Measurements from ENCODE around the gene SMAD4. TPM values are rescaled to one million over a fixed set of nuclear protein-coding genes. Genes with fewer than 3 reads are reported as not detected.
A peak's percentile ranks its signal among the peaks of the same experiment; 100 is the strongest.

The SMAD4 gene
- total RNA-seq, 1 donor from 2014 or later, result 118 TPM

DNA sequence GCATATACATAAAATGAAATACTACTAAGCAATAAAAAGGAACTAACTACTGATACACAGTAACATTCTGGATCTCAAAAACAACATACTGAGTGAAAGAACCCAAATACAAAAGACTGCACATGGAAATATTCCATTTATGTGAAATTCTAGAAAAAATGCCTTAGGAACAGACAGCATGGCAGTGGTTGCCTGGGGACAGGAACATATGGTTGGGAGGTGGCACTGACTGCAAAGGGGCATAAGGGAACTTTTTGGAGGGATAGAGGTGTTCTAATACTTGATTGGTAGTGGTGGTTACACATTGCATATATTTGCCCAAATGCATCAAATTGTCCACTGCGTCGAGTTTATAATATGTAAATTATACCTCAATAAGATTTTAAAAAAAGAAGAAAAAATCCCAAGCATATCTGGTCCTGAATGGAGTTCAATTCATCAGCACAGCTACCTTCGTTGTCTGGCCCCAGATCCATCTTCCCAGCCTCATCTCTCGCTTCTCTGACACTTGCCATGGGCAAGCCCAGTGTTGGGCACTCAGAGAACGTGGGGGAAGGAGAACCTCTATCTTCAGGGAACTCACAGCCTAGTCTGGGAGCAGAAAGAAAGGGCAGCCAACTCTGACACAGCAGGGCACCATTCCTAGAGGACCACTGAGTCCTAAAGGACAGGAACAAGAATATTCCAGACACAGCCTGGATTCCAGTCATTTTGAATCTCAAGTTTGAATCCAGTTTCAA lies 8.6 kb upstream of the SMAD4 start:
- no peak for DNase-seq (ENCODE audit: low spot score)

DNA sequence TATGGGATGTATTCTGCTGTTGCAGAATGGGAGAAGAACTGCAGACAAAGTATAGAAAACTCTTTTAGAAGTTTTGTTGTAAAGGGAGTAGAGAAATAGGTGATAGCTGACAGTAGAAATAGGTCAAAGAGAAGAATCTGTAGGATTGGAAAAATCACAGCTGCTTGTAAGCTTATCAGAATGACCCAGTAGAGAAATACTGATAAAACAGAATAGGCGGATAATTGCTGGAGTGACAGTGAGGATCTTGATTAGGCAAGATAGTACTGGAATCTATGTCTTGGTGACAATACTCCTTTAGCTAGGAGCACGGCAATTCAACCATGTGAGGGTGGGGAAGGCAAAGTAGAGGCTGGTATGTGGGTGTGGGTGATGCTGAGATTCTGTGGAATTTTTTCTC lies 4.5 kb upstream of the SMAD4 start:
- no peak for DNase-seq (ENCODE audit: low spot score)

DNA sequence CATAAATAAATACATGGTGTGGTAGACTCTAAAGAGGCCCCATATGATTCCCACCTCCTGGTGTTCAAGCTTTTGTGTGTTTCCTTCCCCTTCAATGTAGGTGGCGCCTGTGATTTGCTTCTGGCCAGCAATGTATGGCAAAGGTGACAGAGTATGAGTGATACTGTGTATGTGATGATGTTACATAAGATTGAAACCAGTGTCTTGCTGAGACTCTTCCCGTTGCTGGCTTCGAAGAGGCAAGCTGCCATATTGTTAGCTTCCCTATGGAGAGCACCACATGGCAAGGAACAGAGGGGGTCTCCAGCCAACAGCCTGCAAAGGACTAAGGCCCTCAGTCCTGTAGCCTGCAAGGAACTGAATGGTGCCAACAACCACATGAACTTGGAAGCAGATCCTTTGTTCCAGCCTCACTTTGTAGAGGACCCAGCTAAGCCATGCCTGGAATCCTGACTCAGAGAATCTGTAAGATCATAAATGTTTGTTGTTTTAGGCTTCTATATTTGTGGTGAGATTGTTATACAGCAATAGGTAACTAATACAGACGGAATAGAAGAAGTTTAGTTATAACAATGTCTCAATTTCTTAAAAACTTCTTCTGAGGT lies 1.7 kb upstream of the SMAD4 start:
- DNase-seq (ENCODE audit: low spot score), result no peak

DNA sequence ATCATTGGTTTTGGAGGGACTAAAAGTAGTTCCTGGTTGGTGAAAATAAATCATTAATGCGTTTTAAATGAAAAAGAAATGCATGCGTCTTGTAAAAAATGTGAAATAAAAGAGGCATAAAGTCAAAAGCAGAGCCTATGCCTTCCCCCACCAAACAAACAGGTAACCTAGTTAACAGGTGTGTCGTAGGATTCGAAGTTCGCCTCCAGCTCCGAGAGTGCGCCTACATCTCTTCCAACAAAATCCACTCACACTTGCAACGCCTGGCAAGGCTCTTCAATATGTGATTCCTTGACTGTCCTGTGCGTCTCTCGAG lies 677 bp upstream of the SMAD4 start:
- DNase-seq (ENCODE audit: low spot score), result no peak

DNA sequence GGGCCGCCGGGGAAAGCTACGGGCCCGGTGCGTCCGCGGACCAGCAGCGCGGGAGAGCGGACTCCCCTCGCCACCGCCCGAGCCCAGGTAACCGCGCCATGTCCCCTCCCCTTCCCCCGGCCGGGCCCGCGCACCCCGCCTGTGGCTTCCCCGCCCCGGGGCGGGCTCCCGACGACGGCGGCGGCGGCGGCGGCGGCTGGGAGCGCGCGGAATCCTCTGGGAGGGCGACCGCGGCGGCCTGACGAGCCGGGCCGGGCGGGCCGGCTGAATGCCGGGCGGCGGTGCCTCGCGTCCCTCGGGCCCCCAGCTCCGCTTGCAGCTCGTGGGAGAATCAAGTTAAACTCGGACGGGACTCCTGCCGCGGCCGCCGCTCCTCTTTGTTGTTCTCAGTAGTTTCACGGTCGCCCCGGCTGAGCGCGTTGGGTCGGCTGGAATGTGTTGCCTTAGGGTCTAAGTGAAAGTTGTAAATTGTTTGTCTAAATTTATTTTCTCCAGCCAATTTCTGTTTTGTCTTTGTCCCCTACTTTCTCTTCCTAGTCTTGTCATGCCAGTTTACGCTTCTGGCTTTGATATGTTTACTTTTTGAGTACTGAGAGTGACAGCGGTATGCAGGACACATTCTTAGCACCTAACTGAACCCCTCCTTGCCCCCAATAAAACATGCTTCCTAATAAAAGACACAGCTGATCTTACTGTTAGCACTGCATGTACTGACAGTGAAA lies 685 bp downstream of the SMAD4 start:
- peak; percentile 82 for DNase-seq (ENCODE audit: low spot score)

DNA sequence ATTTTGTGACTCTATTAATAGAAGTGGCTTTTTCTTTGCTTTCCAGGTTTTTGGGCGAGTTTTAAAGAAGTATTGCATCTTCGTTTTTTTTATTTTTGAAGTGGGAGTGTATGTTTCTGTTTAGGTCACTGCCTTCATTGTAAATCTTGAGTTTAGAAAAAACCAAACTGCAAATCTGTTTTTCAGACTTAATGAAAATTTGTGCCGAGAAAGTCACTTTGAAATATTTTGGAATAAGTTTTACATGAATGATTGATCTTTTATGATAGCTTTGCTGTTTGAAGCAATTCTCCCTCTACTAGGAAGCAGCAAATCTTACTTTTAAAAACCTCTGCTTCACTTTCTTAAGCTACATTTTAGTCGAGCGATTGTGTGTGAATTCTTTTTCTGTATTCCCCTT lies 2.2 kb downstream of the SMAD4 start:
- DNase-seq (ENCODE audit: low spot score), result no peak

DNA sequence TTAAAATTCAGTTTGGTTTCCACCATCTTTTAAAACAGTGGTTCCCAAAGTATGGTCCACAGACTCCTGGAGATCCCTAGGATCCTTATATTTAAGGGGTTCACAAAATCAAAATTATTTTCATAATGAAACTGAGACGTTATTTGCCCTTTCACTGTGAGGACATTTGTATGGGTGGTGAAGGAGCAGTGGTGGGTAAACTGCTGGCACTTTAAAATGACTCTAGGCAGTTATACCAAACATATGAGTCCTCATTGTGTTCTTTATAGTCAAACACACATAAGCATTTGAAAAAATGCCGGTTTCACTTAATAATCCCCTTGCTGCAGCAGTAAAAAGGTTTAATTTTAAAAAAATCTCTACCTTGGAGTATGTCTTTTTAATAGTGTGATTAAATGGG lies 7.2 kb downstream of the SMAD4 start:
- DNase-seq (ENCODE audit: low spot score), result no peak

DNA sequence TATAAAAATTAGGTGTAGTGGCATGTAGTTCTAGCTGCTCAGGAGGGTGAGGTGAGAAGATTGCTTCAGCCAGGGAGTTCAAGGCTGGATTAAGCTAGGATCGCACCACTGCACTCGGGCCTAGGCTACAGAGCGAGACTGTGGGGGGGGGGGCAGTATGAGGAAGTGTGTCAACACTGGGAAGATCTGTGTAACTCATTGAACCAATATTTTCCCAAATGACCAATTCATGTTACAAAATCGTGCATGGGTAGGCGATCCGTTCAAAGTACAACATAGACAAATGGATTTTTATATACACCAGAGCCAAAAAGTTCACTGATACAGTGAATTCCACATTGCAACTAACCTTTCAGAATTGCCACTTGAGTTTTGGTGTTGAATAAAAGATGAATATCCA lies 8.1 kb downstream of the SMAD4 start:
- DNase-seq (ENCODE audit: low spot score), result no peak

DNA sequence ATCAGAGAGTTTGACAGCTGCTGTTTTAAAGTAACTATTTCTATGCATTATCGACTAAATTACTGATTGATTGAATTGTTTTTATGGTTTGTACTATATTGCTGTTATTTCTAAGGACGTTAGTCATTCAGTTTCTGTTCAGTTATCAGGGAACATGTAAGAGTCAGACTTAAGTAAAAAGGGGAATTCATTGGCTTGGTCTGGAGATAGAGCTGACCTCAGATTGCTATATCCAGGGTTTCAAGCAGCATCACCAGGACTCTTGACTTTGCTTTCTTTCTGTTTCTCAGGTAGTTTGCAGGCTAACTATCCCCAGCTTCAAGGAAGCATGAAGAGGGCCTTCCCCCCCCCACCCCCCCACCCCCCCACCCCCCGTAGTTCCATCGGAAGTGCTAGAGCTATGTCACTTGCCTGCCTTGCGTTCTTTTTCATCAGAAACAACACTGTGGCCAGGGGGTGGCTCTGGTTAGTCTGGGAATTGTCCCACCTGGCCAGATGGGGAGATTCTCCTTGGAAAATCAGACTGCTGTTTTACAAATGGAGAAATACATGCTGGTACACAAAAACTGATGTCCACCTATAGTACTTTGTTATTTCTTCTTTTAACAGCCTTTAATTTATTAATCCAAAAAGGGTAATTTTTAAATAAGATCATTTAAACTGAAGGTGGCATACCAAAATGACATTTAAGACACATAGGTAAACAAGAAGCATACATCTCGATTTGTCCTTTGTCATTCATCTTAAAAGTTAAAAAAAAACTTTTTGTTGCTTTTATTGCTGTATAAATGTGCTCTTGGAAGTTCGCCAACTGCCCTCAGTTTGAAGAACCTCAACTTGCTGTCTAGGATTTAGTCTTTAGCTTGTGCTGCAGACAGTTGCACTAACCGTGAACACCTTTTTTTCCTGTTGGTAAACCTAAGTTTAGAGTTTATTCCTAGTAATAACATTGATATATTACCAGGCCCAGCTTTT lies 9.4 kb downstream of the SMAD4 start:
- DNase-seq (ENCODE audit: low spot score), result no peak

DNA sequence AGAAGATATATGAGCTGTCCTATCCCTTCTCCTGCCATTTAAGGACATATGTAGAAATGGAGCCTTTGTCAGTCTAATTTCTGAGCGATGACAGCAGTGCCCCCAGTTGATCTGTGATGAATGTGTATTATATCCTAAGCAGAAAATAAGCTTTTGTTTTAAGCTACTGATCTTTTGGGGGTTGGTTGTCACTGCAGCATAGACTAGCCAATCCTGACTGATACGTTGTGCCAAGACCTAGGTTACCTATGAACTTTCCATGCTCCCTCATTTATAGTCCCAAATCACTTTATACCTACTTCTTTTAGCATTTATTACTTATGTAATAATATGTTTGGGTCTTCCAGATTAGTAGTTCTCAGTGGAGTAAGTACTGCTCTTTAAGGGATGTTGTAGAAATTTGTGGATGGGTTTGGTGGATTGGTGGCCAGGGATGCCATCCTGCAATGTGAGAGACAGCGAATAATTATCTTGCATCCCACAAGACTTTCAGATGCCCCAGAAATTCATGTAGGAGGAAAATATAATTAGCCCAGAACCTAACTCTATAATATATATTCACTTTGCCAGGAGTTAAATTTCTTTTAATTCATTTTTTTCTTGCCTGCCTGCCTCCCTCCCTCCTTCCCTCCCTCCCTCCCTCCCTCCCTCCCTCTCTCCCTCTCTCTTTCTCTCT lies 11.8 kb downstream of the SMAD4 start:
- no peak for DNase-seq (ENCODE audit: low spot score)

DNA sequence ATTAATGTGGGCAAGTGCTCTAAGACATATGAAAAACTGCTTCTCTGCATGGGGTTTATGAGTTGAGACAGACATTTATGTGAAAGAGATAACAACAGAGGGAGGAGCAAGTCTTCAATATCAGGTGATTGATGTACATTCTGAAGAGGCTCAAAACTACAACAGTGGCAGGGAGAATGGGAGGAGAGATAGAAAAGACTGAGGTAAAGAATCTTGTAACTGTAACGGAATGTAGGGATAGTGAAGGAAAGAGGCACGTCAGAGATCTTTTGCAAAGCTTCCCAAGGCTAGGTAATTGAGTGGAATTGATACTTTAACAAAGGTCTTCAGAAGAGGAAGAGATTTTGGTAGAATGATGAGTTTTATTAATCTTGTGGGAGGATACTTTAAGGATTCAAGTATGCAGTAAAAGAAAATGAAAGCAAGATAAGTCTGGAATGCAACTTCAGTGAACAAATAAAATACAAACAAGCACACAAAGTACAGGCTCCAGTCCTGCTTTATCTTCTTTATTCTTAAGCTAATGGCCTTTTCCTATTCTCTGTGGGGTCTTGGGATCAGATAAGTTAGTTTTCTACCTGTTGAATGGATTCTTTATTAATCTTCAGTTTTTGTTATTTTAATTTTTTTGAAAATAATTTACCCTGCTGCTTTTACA lies 15.0 kb downstream of the SMAD4 start:
- no peak for DNase-seq (ENCODE audit: low spot score)

DNA sequence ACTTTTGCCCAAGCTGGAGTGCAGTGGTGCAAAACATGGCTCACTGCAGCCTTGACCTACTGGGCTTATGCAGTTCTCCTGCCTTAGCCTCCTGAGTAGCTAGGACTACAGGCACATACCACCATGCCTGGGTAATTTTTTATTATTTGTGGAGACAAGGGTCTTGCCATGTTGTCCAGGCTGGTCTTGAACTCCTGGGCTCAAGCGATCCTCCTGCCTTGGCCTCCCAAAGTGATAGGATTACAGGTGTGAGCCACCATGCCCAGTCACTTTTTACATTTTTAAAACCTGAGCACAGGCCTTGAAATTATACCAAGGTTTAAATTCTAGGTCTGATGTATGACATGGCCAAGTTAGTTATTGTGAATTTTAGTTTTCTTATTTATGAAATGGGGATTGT lies 18.2 kb downstream of the SMAD4 start:
- no peak for DNase-seq (ENCODE audit: low spot score)

DNA sequence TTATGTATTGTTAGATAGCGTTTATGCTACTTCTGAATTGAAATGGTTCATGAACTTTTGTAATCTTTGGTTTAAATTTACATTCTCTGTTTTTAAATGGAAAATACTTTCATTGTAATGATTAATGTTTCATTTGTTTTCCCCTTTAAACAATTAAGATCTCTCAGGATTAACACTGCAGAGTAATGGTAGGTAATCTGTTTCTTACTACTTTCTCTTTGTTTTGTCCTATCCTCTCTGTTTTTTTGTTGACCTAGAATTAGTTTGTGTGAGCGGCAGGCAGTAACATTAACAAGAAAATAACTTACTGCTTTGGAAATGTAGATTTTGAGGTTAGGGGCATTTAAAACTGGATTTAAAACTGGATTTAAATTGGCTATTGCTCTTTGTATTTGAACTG lies 19.1 kb downstream of the SMAD4 start:
- no peak for DNase-seq (ENCODE audit: low spot score)

DNA sequence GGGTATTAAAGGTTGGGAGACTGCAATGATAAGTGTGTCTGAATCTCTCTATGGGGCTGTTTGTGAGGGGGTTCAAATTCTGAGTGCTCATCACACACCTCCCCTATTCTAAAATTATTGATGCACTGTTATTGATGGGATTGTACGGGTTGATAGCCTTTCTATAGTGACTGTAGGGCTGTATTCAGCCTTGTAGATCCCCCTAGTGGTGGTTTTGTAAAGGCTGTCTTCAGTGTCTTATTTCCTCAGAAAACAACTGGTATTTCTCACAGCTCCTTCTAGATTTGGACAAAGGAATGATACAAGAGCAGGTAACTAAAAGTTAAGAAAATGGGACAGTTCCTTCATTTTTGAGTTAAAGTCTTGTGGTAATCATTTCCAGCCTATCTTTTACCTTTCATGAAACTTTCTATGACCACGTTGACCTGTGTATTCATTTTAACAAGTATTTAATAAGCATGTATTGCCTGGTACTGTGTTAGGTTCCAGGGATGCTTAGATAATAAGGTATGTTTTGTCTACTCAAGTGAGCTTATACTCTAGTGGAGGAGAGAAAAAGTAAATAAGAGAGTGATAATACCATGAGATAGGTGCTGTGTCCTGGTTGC lies 21.2 kb downstream of the SMAD4 start:
- DNase-seq (ENCODE audit: low spot score), result no peak

DNA sequence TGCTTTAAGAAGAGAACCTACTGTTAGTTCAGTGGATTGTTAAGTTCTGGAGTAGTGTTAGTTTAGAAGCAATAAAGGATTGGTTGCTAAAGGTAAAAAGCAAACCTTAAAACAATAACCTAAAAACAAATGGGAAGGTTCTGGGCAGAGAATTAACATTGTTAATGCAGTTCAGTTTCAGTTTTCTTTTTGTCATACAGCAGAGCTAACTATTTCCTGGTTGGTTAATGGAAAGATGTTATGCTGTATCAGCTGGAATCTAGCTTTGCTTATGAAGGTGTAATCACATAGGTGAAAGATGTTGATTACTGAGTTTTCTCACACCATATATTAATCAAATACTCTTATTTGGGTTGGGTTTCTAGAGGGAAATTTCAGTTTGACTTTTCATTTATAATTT lies 23.8 kb downstream of the SMAD4 start:
- DNase-seq (ENCODE audit: low spot score), result no peak

DNA sequence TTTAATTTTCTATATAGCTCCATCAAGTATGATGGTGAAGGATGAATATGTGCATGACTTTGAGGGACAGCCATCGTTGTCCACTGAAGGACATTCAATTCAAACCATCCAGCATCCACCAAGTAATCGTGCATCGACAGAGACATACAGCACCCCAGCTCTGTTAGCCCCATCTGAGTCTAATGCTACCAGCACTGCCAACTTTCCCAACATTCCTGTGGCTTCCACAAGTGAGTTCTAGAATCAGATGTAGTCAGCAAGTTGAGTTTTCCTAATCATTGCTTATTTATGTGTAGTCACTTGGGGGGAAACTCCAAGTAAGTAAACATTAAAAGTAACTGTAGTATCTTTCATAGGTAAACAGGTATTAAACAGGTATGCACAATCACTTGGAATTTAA lies 24.8 kb downstream of the SMAD4 start:
- DNase-seq (ENCODE audit: low spot score), result no peak

DNA sequence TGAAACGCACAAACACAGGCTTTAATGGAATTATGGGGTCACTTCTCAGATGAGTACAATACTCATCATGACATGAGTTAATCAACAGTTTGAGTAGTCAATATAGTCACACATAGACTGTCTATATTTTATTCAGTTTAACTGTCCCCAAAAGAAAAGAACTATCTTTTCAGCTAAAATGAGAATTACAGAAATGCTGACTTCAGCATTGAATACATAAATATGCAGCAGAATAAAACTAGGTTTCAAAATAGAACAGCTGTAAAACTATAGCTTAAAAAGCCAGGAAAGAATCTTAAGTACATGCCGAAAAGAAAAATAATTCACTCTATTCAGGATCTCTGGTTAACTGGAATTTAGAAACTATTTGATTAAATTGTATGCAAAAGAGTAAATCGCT lies 30.0 kb downstream of the SMAD4 start:
- no peak for DNase-seq (ENCODE audit: low spot score)

DNA sequence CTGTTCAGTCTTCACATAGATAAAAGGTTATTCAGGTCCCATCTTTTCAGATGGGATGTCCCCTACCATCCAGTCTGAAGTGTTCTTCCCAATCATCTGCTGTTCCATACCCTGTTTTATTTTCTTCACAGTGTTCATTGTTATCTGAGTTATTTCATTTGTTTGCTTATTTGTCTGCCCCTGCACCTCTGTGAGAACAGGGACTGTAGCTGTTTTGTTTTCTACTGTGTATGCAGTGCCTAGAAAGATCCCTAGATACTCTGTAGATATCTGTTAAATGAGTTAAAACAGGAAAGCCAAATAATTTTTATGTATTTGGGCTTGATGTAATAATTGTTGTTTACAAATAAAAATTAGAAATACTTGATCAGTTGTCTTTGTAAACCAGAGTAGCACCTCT lies 34.2 kb downstream of the SMAD4 start:
- DNase-seq (ENCODE audit: low spot score), result no peak

DNA sequence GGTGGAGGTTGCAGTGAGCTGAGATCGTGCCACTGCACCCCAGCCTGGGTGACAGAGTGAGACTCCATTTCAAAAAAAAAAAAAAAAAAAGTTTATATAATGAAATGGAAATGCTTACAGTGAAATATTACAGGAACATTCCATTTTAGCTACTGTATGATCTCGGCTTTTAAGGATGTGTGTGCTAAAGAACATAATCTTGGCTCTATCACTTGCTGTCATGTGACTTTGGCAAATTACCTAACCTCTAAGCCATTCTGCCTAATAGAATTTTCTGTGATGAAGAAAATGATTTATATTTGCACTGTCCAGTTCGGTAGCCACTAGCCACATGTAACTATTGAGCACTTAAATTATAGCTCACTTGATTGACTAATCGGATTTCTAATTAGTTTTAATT lies 36.3 kb downstream of the SMAD4 start:
- DNase-seq (ENCODE audit: low spot score), result no peak

DNA sequence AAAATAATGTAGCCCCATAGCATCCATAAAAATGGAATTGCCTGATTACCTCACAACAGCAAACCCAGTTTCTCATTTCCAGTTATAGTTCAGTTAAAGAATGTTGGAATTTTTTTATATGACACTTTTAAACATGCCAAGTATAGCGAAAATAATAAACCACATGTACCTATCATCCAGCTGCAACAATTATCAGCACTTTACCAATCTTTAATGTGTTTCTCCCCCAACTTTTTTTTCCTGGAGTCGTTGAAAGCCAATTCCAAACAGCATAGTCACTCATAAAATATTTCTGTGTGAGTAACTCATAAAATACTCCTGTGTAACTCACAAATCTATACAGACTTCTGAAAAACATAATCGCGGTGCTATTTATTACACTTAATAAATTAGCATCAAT lies 38.1 kb downstream of the SMAD4 start:
- DNase-seq (ENCODE audit: low spot score), result no peak

DNA sequence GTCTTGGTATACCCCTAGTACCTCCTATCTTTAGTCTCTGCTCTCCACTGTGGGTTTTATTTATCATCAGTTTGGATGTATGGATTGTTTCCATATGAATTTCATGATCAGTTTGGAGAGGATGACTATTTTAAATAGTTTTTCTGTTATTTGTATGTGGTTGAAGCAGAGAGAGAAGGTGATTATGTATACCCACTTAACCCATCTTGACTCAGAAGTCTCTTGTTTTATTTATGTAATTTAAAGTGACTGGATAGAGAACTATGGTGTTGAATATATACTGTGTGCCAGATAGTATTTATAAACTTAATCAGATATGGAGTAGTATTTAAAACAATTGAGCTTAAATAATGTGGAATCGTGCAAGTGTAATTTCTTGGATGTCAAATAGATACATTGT lies 39.9 kb downstream of the SMAD4 start:
- no peak for DNase-seq (ENCODE audit: low spot score)
